Type B pancreatic cell (in vitro differentiated cells): ENCODE data around the gene NKX2-3. TPM values are rescaled to one million over a fixed set of nuclear protein-coding genes. Genes with fewer than 3 reads are reported as not detected.

ENCODE experiments used
- DNase-seq: peaks from one replicate; pipeline ENCODE4 v3.0.0; 2021; ENCODE audit warnings: mixed read lengths; ENCODE audit not compliant: unreplicated experiment; ENCODE audit errors: extremely low spot score
- H3K27ac Mint-ChIP-seq: 2 replicates; pipeline ENCODE4 v1.8.0; 2021; ENCODE audit warnings: mild to moderate bottlenecking, mixed read lengths
- H3K27me3 Mint-ChIP-seq: 2 replicates; pipeline ENCODE4 v1.8.0; 2021; ENCODE audit warnings: mixed read lengths
- H3K36me3 Mint-ChIP-seq: 2 replicates; pipeline ENCODE4 v1.8.0; 2021; ENCODE audit warnings: mixed read lengths
- H3K4me1 Mint-ChIP-seq: one replicate; pipeline ENCODE4 v1.8.0; 2021; ENCODE audit warnings: mixed read lengths; ENCODE audit not compliant: unreplicated experiment
- H3K4me3 Mint-ChIP-seq: 2 replicates; pipeline ENCODE4 v1.8.0; 2021; ENCODE audit warnings: mild to moderate bottlenecking, mixed read lengths
- H3K9me3 Mint-ChIP-seq: 2 replicates; pipeline ENCODE4 v1.8.0; 2021; ENCODE audit warnings: mixed read lengths
- total RNA-seq: library from RNA; stranded (reverse); gene quantifications from 2 replicates; pipeline ENCODE4 v1.2.1, GENCODE V29; 2021; ENCODE audit warnings: low replicate concordance
- TF ChIP-seq, protein P1 (sequence below): fragments of 200-600 bp; sonication (generic); conservative IDR thresholded peaks from 2 replicates; pipeline ENCODE4 v1.5.0; 2021; ENCODE audit warnings: antibody characterized with exemption, mild to moderate bottlenecking

NKX2-3 gene
- total RNA-seq, 1 donor from 2014 or later = not detected

DNA sequence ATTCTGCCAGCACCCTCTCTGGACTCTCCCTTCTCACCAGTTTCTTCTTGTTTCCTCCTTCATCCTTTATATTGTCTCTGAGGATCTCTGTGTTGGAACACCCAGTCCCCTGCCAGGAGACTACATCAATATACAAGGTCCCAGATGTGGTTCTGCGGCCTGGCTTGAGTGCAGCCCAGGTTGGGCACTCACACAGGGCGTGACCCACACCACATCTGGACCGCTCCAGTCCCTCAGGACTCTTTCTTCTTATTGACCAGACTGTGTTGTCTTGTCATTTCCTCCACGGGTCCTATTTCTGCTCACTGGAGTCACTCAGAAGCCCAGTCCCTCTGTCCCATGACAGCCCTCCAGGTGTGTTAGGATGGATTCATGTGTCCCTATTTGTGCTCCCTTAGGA, 26.0 kb downstream of the NKX2-3 start:
- peaks cover 67% of the 10 kb centered on the region for H3K27me3 Mint-ChIP-seq

DNA sequence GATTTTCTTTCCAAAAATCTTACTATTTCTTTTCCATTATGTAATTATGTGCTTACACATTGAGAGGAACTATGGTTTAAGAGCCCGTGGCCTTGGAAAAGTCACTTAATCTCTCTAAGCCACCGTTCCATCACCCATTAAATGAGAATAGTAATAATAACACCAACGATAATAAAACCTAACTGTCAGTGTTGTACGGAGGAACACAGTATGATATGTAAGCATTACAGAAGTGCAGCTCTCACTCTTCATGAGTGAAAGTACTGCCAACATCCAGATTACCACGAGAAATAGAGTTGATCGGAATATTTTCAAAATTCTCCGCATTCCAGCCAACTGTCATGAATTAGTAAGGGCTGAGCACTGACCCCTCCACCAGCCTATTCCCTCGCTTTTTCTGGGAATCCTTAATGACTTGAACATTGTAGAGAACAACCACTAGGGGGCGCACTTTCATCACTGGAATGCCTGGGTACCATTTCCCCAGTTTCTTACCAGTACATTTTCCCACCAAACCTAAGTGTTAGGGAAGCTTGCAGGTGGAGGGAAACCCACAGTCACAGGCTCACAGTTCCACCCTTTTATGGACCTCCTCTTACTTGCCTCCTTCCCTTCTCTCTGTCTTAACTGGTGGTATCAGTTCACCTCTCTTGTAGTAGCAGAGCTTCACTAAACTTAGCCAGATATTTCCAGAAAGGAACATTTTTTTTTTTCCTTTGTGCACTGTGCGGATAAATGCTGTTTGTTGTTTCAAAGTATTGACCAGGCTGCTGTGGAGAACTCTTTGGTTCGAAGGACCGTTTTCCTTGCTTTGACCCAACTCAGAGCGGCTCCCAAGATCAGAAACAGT, 27.8 kb downstream of the NKX2-3 start:
- peaks cover 5% of the 10 kb centered on the region for H3K4me1 Mint-ChIP-seq
- peaks cover 53% of the 10 kb centered on the region for H3K27me3 Mint-ChIP-seq
- no peak for DNase-seq
- no peaks in the 10 kb centered on the region for H3K36me3 Mint-ChIP-seq
- TF ChIP-seq, protein P1, sequence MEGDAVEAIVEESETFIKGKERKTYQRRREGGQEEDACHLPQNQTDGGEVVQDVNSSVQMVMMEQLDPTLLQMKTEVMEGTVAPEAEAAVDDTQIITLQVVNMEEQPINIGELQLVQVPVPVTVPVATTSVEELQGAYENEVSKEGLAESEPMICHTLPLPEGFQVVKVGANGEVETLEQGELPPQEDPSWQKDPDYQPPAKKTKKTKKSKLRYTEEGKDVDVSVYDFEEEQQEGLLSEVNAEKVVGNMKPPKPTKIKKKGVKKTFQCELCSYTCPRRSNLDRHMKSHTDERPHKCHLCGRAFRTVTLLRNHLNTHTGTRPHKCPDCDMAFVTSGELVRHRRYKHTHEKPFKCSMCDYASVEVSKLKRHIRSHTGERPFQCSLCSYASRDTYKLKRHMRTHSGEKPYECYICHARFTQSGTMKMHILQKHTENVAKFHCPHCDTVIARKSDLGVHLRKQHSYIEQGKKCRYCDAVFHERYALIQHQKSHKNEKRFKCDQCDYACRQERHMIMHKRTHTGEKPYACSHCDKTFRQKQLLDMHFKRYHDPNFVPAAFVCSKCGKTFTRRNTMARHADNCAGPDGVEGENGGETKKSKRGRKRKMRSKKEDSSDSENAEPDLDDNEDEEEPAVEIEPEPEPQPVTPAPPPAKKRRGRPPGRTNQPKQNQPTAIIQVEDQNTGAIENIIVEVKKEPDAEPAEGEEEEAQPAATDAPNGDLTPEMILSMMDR = peak; percentile 85
- H3K27ac Mint-ChIP-seq = no peak overlapping the region
- no peak overlapping the region for H3K4me3 Mint-ChIP-seq
- no peaks in the 10 kb centered on the region for H3K9me3 Mint-ChIP-seq

More for the DNA sequence above, 26.0 kb downstream of the NKX2-3 start:
- Mint-ChIP-seq H3K9me3 (no peaks in the 10 kb centered on the region), H3K4me1 (peaks cover 6% of the 10 kb centered on the region), H3K36me3 (no peaks in the 10 kb centered on the region), H3K4me3 (no peak overlapping the region), H3K27ac (no peak overlapping the region)
- DNase-seq = no peak
- TF ChIP-seq, protein P1 = no peak

DNA sequence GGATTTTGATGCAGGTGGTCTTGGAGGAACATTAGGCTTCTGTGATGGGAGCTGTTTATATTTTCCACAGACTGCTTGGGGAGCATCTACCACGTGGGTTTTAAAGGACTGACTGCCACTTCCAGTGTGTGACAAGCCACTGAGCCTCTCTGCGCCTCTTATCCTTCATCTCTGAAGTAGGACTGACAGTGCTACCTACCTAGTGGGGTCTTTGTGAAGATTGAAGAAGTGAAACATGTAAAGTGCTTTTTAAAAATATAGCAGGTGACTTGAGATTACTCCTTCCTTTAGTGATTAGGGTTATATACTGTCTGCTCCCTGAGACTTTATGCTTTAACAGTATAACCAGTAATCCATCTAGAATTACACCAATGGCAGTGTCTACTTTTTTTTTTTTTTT, 29.9 kb downstream of the NKX2-3 start:
- no peaks in the 10 kb centered on the region for H3K9me3 Mint-ChIP-seq
- no peaks in the 10 kb centered on the region for H3K4me1 Mint-ChIP-seq
- TF ChIP-seq, protein P1 = no peak
- no peak overlapping the region for H3K27ac Mint-ChIP-seq
- peaks cover 51% of the 10 kb centered on the region for H3K27me3 Mint-ChIP-seq
- H3K36me3 Mint-ChIP-seq = no peaks in the 10 kb centered on the region
- DNase-seq = no peak
- H3K4me3 Mint-ChIP-seq = no peak overlapping the region

DNA sequence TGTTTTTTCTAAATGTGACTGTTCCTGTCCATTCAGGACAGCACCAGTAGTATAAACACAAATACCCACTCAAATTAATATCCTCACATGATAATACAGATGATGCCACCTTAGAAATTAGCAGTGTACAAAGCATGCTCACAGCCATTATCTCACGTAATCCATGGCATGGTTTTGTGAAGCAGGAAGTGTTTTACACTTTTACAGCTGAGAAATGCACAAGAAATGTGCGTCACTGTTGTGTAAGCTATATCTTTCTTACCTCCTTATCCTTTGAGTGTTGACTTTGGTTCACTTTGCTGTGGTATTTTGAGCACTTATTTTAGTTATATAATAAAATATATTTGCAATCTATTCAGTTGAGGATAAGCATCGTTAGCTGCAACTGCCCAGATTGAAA, 31.6 kb downstream of the NKX2-3 start:
- Mint-ChIP-seq H3K4me1 (no peaks in the 10 kb centered on the region), H3K4me3 (no peak overlapping the region), H3K9me3 (no peaks in the 10 kb centered on the region), H3K27ac (no peak overlapping the region), H3K27me3 (peaks cover 44% of the 10 kb centered on the region), H3K36me3 (no peaks in the 10 kb centered on the region)
- TF ChIP-seq, protein P1 = no peak
- no peak for DNase-seq

DNA sequence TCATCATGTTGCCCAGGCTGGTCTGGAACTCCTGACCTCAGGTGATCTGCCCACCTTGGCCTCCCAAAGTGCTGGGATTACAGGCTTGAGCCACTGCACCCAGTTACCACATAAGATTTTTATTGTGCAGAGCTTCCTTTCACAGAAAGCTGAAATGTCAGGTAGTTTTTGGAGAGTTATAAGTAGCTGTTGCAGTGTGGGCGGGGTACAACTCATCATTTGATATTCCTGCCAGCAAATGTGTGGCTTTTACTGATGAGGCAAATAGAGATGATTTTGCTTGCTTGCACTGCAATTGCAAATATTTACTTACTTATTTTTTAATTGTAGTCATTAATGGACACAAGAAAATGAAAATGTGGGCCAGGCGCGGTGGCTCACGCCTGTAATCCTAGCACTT, 32.4 kb downstream of the NKX2-3 start:
- Mint-ChIP-seq H3K36me3 (no peaks in the 10 kb centered on the region), H3K4me3 (no peak overlapping the region), H3K4me1 (no peaks in the 10 kb centered on the region), H3K9me3 (no peaks in the 10 kb centered on the region), H3K27me3 (peaks cover 39% of the 10 kb centered on the region), H3K27ac (no peak overlapping the region)
- TF ChIP-seq, protein P1 = no peak
- no peak for DNase-seq
